AG10803 (cell line): ENCODE data around the gene BEST1.

Source experiments
- DNase-seq: peaks from one replicate; pipeline ENCODE4 v3.0.0; 2010; ENCODE audit warnings: low read depth
- H3K4me3 ChIP-seq: 2 replicates; pipeline ENCODE4 v1.5.1; 2011; ENCODE audit warnings: mild to moderate bottlenecking, low read length, control low read depth
- TF ChIP-seq, protein P1 (sequence below): conservative IDR thresholded peaks from 2 replicates; pipeline ENCODE4 v1.5.1; 2011; ENCODE audit warnings: mild to moderate bottlenecking, low read length, control low read depth, inconsistent platforms

The BEST1 gene

GRCh38 chr11:61930933-61931332, 19.2 kb upstream of the BEST1 start:
- TF ChIP-seq, protein P1, sequence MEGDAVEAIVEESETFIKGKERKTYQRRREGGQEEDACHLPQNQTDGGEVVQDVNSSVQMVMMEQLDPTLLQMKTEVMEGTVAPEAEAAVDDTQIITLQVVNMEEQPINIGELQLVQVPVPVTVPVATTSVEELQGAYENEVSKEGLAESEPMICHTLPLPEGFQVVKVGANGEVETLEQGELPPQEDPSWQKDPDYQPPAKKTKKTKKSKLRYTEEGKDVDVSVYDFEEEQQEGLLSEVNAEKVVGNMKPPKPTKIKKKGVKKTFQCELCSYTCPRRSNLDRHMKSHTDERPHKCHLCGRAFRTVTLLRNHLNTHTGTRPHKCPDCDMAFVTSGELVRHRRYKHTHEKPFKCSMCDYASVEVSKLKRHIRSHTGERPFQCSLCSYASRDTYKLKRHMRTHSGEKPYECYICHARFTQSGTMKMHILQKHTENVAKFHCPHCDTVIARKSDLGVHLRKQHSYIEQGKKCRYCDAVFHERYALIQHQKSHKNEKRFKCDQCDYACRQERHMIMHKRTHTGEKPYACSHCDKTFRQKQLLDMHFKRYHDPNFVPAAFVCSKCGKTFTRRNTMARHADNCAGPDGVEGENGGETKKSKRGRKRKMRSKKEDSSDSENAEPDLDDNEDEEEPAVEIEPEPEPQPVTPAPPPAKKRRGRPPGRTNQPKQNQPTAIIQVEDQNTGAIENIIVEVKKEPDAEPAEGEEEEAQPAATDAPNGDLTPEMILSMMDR: no peak
- no peak for DNase-seq
- H3K4me3 ChIP-seq: no peak overlapping the region

GRCh38 chr11:61935861-61936260, 14.3 kb upstream of the BEST1 start:
- no peak for DNase-seq
- TF ChIP-seq, protein P1: no peak
- no peak overlapping the region for H3K4me3 ChIP-seq

DNA sequence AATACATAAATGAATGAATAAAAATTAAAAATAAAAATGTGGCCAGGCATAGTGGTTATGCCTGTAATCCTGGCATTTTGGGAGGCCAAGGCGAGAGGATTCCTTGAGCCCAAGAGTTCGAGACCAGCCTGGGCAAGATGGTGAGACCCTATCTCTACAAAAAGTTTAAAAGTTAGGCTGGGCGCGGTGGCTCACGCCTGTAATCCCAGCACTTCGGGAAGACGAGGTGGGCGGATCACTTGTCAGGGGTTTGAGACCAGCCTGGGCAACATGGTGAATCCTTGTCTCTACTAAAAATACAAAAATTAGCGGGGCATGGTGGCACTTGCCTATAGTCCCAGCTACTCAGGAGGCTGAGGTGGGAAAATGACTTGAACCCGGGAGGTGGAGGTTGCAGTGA, 9.7 kb upstream of the BEST1 start:
- H3K4me3 ChIP-seq: no peak overlapping the region
- DNase-seq: no peak
- TF ChIP-seq, protein P1: no peak

GRCh38 chr11:61945191-61945590, 5.0 kb upstream of the BEST1 start:
- TF ChIP-seq, protein P1: no peak
- H3K4me3 ChIP-seq: no peak overlapping the region
- DNase-seq: no peak

- DNase-seq: no peak
- no peak overlapping the region for H3K4me3 ChIP-seq
- TF ChIP-seq, protein P1: no peak
Measured at GRCh38 chr11:61946894-61947293, 3.3 kb upstream of the BEST1 start.

- peak; percentile 89 for DNase-seq
Measured at GRCh38 chr11:61947486-61948210, 2.5 kb upstream of the BEST1 start.

DNA sequence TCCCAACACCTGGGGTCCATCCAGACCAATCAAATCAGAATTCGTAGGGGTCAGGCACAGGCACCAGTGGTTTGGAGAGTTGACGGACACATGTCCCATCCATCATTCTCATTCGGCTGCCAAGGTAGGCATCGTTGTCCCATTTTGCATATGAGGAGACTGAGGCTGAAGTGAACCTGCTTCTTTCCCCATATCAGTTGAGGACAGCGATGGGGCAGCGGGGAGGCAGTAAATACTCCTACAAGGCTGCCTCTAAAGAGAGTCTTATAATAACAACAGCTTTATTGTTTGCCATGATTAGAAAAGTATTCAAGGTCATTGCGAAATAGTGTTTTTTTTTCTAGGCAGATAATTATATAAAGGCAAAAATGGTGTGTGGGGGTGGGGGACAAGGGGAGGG, 1.6 kb upstream of the BEST1 start:
- no peak overlapping the region for H3K4me3 ChIP-seq
- no peak for DNase-seq
- TF ChIP-seq, protein P1: no peak

More at GRCh38 chr11:61947486-61948210, 2.5 kb upstream of the BEST1 start:
- TF ChIP-seq, protein P1: peak; percentile 99
- no peak overlapping the region for H3K4me3 ChIP-seq
